CD4-positive, CD25-positive, alpha-beta regulatory T cell (primary cell): ENCODE data around the gene PNPLA7. TPM values are rescaled to one million over a fixed set of nuclear protein-coding genes. Genes with fewer than 3 reads are reported as not detected.

Source experiments
- ATAC-seq, 2 donors: fragments of 150-1000 bp; cut with Tn5 transposase; one replicate each; pipeline ENCODE4 v1.10.0; 2021; ENCODE audit warnings: low read depth in 2 of 2, moderate number of reproducible peaks in 2 of 2, moderate library complexity in 1 of 2
- DNase-seq, 3 donors: peaks; one replicate each; pipeline versions ENCODE4 v3.0.0 to v3.0.0-alpha.2; 2012 to 2022; ENCODE audit warnings: mixed read lengths in 1 of 3
- H3K27ac ChIP-seq: one replicate; pipeline ENCODE4 v1.7.0; 2013; ENCODE audit warnings: mild to moderate bottlenecking, low read length; ENCODE audit not compliant: insufficient read depth, poor library complexity, severe bottlenecking
- H3K27me3 ChIP-seq: one replicate; pipeline ENCODE4 v1.7.0; 2013; ENCODE audit warnings: low read length; ENCODE audit not compliant: control insufficient read depth, insufficient read depth
- H3K36me3 ChIP-seq: one replicate; pipeline ENCODE4 v1.7.0; 2013; ENCODE audit warnings: mild to moderate bottlenecking, low read length, moderate library complexity; ENCODE audit not compliant: control insufficient read depth, insufficient read depth
- H3K4me1 ChIP-seq: 2 replicates; pipeline ENCODE4 v1.7.0; 2013; ENCODE audit warnings: mild to moderate bottlenecking, low read length; ENCODE audit not compliant: insufficient read depth, control insufficient read depth, poor library complexity, severe bottlenecking
- H3K4me3 ChIP-seq: one replicate; pipeline ENCODE4 v1.7.0; 2013; ENCODE audit warnings: low read depth, mild to moderate bottlenecking, low read length, moderate library complexity
- H3K9me3 ChIP-seq, 2 experiments: 1 replicate in 1 of 2; 2 replicates in 1 of 2; pipeline ENCODE4 v1.7.0; 2013; ENCODE audit warnings: low read length in 2 of 2, mild to moderate bottlenecking in 1 of 2, moderate library complexity in 1 of 2; ENCODE audit not compliant: control insufficient read depth in 2 of 2
- H3K27ac Mint-ChIP-seq, 3 donors: one replicate each; pipeline ENCODE4 v1.8.0; 2020 to 2022; ENCODE audit warnings: mild to moderate bottlenecking in 3 of 3, mixed read lengths in 3 of 3, moderate library complexity in 2 of 3
- H3K27me3 Mint-ChIP-seq: one replicate; pipeline ENCODE4 v1.8.0; 2022; ENCODE audit warnings: mild to moderate bottlenecking, mixed read lengths
- H3K36me3 Mint-ChIP-seq: one replicate; pipeline ENCODE4 v1.8.0; 2020; ENCODE audit warnings: mixed read lengths
- H3K4me1 Mint-ChIP-seq, 4 donors: one replicate each; pipeline ENCODE4 v1.8.0; 2020 to 2022; ENCODE audit warnings: mixed read lengths in 4 of 4, mild to moderate bottlenecking in 1 of 4
- H3K4me3 Mint-ChIP-seq, 4 donors: one replicate each; pipeline ENCODE4 v1.8.0; 2020 to 2022; ENCODE audit warnings: mild to moderate bottlenecking in 4 of 4, mixed read lengths in 4 of 4, moderate library complexity in 3 of 4
- H3K9me3 Mint-ChIP-seq, 7 donors: one replicate each; pipeline ENCODE4 v1.8.0; 2020 to 2022; ENCODE audit warnings: mixed read lengths in 7 of 7, mild to moderate bottlenecking in 3 of 7, moderate library complexity in 2 of 7
- polyA plus RNA-seq, 4 donors: library from polyadenylated mRNA; unstranded; fragments of 300-500 nt; fragmentation: Illumina TruSeq; gene quantifications; one replicate each; pipeline ENCODE4 v1.2.3, GENCODE V29; 2021
- total RNA-seq: library from RNA; stranded (reverse); gene quantifications from one replicate; pipeline ENCODE4 v1.2.3, GENCODE V29; 2022

The PNPLA7 gene
- total and polyA plus RNA-seq, 5 donors from 2014 or later, result 1.4 to 12.4 (median 1.8) TPM

- no peaks in the 10 kb centered on the region for H3K36me3 Mint-ChIP-seq
- Histone ChIP-seq H3K36me3 (no peaks in the 10 kb centered on the region), H3K27ac (no peak overlapping the region), H3K4me1 (no peaks in the 10 kb centered on the region), H3K27me3 (no peaks in the 10 kb centered on the region), H3K4me3 (no peak overlapping the region), H3K9me3 (no peaks in the 10 kb centered on the region)
- H3K4me1 Mint-ChIP-seq, result peaks cover 3 to 10% (median 5%) of the 10 kb centered on the region in 4 donors
- H3K9me3 Mint-ChIP-seq, result no peaks in the 10 kb centered on the region
- H3K27ac Mint-ChIP-seq, result no peak overlapping the region
- H3K27me3 Mint-ChIP-seq, result no peaks in the 10 kb centered on the region
- no peak for DNase-seq
- no peak for ATAC-seq
- H3K4me3 Mint-ChIP-seq, result no peak overlapping the region
These were observed 61.3 kb downstream of the PNPLA7 start for GRCh38 chr9:137488906-137489305.

GRCh38 chr9:137488327-137488653 is 61.9 kb downstream of the PNPLA7 start:
- no peak for ATAC-seq
- DNase-seq, result no peak
- Mint-ChIP-seq H3K4me3 (no peak overlapping the region), H3K9me3 (no peaks in the 10 kb centered on the region), H3K4me1 (peaks cover 3 to 10% (median 5%) of the 10 kb centered on the region in 4 donors), H3K27ac (no peak overlapping the region), H3K27me3 (no peaks in the 10 kb centered on the region), H3K36me3 (no peaks in the 10 kb centered on the region)
- Histone ChIP-seq H3K27me3 (no peaks in the 10 kb centered on the region), H3K9me3 (no peaks in the 10 kb centered on the region), H3K4me3 (no peak overlapping the region), H3K4me1 (no peaks in the 10 kb centered on the region), H3K36me3 (no peaks in the 10 kb centered on the region), H3K27ac (no peak overlapping the region)

DNA sequence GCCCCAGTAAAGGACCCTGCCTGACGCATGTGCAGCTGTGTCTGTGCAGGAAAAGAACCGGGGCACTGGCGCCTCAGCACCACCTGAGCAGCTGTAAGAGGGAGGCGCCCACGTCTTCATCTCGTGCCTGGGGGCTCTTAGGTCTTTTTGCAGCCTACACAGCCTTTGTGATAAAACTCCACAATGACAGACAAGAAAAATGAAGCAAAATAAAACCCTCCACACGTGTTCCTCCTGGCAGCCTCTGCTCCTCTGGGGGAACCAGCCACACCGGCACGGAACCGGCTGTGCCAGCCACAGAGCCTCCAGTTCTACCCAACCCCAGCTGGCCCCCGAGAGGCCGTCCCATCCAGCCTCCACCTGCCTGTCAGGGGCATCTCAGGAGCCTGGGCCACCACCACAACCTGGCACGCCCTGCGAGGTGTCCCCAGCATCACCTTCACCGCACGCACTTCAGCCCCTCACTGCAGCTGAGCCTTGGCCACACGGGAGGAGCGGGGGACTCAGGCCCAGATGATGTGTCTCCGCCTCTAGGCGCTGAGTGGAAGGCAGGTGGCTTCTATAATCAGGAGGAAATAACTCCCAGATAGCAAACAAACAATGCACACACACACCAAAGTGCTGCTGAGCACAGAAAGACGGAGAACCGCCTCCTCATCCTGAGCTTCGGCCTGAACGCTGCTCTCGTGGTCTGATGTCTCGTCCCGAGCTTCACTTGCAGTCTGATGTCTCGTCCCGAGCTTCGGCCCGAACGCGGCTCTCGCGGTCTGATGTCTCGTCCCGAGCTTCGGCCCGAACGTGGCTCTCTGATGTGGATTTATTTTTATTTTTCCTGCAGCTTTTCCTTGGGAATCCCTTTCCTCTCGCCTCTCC is 62.5 kb downstream of the PNPLA7 start:
- H3K4me3 Mint-ChIP-seq, result no peak overlapping the region
- Histone ChIP-seq H3K36me3 (no peaks in the 10 kb centered on the region), H3K27ac (no peak overlapping the region), H3K4me1 (no peaks in the 10 kb centered on the region), H3K9me3 (no peaks in the 10 kb centered on the region), H3K4me3 (no peak overlapping the region), H3K27me3 (no peaks in the 10 kb centered on the region)
- H3K4me1 Mint-ChIP-seq, result peaks cover 3 to 10% (median 5%) of the 10 kb centered on the region in 4 donors
- no peaks in the 10 kb centered on the region for H3K27me3 Mint-ChIP-seq
- no peak overlapping the region for H3K27ac Mint-ChIP-seq
- DNase-seq, result no peak
- ATAC-seq, result no peak
- no peaks in the 10 kb centered on the region for H3K36me3 Mint-ChIP-seq
- no peaks in the 10 kb centered on the region for H3K9me3 Mint-ChIP-seq

GRCh38 chr9:137486545-137487453 is 63.4 kb downstream of the PNPLA7 start:
- Histone ChIP-seq H3K27me3 (no peaks in the 10 kb centered on the region), H3K4me3 (no peak overlapping the region), H3K36me3 (no peaks in the 10 kb centered on the region), H3K4me1 (no peaks in the 10 kb centered on the region), H3K9me3 (no peaks in the 10 kb centered on the region), H3K27ac (no peak overlapping the region)
- ATAC-seq (no peak), DNase-seq (no peak)
- H3K4me1 Mint-ChIP-seq, result peaks cover 0 to 7% (median 5%) of the 10 kb centered on the region in 4 donors
- no peak overlapping the region for H3K4me3 Mint-ChIP-seq
- no peaks in the 10 kb centered on the region for H3K36me3 Mint-ChIP-seq
- H3K9me3 Mint-ChIP-seq, result no peaks in the 10 kb centered on the region
- no peak overlapping the region for H3K27ac Mint-ChIP-seq
- no peaks in the 10 kb centered on the region for H3K27me3 Mint-ChIP-seq

DNA sequence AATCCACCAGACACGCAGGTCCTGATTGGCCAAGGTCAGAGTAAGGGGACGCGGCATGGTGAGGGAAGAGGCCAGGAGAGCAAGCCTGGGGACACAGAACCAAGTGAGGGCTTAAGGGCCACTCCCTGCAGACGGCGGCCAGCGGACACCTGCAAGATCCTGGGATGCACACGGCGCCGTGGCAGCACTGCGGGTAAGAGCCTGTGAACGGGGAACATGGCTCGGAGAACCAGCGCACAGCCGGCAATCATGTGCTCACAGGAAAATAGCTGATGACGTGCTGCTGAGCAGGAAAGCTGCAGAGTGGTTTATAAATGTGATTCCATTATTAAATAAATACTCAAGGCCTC is 64.1 kb downstream of the PNPLA7 start:
- no peaks in the 10 kb centered on the region for H3K36me3 ChIP-seq
- Mint-ChIP-seq H3K4me3 (no peak overlapping the region), H3K4me1 (peaks cover 0 to 7% (median 0%) of the 10 kb centered on the region in 4 donors), H3K27me3 (peaks cover 5% of the 10 kb centered on the region), H3K27ac (no peak overlapping the region), H3K9me3 (peaks cover 0 to 2% (median 0%) of the 10 kb centered on the region in 7 donors), H3K36me3 (no peaks in the 10 kb centered on the region)
- no peaks in the 10 kb centered on the region for H3K9me3 ChIP-seq
- no peak overlapping the region for H3K27ac ChIP-seq
- H3K4me3 ChIP-seq, result no peak overlapping the region
- H3K4me1 ChIP-seq, result no peaks in the 10 kb centered on the region
- DNase-seq, result no peak
- H3K27me3 ChIP-seq, result no peaks in the 10 kb centered on the region
- ATAC-seq, result no peak

- ATAC-seq (no peak), DNase-seq (no peak)
- no peaks in the 10 kb centered on the region for H3K27me3 ChIP-seq
- peaks cover 5% of the 10 kb centered on the region for H3K27me3 Mint-ChIP-seq
- H3K9me3 ChIP-seq, result no peaks in the 10 kb centered on the region
- no peak overlapping the region for H3K27ac Mint-ChIP-seq
- H3K4me3 Mint-ChIP-seq, result no peak overlapping the region
- peaks cover 0 to 2% (median 0%) of the 10 kb centered on the region in 7 donors for H3K9me3 Mint-ChIP-seq
- H3K4me3 ChIP-seq, result no peak overlapping the region
- H3K36me3 ChIP-seq, result no peaks in the 10 kb centered on the region
- H3K4me1 Mint-ChIP-seq, result peaks cover 0 to 2% (median 0%) of the 10 kb centered on the region in 4 donors
- no peaks in the 10 kb centered on the region for H3K36me3 Mint-ChIP-seq
- no peak overlapping the region for H3K27ac ChIP-seq
- no peaks in the 10 kb centered on the region for H3K4me1 ChIP-seq
These were observed 64.7 kb downstream of the PNPLA7 start for GRCh38 chr9:137485343-137486140.

DNA sequence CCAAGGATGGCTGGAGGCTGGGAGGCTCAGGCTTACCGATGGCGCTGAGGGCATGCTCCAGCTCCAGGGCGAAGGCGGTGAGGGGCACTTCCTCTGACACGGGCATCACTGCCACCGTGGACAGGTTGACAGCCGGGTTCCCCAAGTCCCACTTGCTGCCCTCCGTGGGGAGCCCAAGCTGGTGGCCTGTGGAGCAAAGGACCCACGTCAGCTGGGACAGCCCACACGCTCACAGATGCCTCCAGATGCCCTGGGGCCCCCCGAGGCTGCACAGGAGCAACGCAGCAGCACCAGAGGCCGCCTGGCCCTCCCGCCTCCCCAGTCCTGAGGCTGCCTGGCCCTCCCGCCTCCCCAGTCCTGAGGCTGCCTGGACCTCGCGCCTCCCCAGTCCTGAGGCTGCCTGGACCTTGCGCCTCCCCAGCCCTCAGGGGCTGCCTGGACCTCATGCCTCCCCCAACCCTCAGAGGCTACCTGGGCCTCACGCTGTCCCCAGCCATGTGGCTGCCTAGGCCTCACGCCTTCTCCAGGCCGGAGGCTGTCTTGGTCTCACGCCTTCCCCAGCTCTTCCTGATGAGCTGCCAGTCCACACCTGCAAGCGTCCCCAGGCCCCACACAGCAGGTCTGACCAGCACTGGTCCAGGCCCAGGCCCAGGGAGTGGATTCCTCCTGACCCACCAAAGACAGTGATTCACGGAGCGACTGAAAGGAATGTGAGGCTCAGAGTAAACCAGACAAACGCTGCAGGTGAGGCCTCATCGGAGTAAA is 65.5 kb downstream of the PNPLA7 start:
- H3K4me1 ChIP-seq, result no peaks in the 10 kb centered on the region
- Mint-ChIP-seq H3K4me3 (no peak overlapping the region), H3K27ac (no peak overlapping the region), H3K27me3 (peaks cover 5% of the 10 kb centered on the region), H3K9me3 (peaks cover 0 to 2% (median 0%) of the 10 kb centered on the region in 7 donors), H3K36me3 (no peaks in the 10 kb centered on the region), H3K4me1 (no peaks in the 10 kb centered on the region)
- H3K27me3 ChIP-seq, result no peaks in the 10 kb centered on the region
- ATAC-seq, result no peak
- no peak overlapping the region for H3K27ac ChIP-seq
- no peak for DNase-seq
- H3K9me3 ChIP-seq, result no peaks in the 10 kb centered on the region
- H3K36me3 ChIP-seq, result no peaks in the 10 kb centered on the region
- H3K4me3 ChIP-seq, result no peak overlapping the region
